GM18498 (cell line): Measurements from ENCODE around the gene SGTA.
"Not testable (repeated sequence)": the region's sequence is repeated elsewhere in the genome, so short reads cannot be mapped to it uniquely, and the experiment has no call there.

ENCODE experiments used
- ATAC-seq: cut with Tn5 transposase; IDR thresholded peaks from one replicate; pipeline ENCODE4 v1.9.1; 2021; ENCODE audit warnings: mild to moderate bottlenecking, moderate library complexity; ENCODE audit not compliant: unreplicated experiment

The SGTA gene

DNA sequence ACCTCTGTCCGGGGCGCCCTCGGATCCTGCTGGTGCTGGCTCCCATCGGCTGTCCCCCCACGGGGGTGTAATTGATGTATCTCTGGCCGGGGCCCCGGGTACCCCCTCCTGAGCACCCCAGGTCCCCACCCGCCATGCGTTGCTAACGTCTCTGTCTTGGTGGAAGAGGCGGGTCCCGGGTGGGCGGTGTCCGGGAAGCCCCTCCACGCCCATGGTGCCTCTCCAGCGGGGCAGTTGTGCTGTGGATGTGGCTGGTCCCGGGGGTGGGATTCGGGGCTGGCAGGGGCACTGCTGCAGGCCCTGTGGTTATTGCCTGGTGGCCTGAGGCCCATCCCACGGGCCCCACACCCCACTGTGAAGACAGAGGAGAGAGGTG lies 66.8 kb downstream of the SGTA start:
- no peak for ATAC-seq

DNA sequence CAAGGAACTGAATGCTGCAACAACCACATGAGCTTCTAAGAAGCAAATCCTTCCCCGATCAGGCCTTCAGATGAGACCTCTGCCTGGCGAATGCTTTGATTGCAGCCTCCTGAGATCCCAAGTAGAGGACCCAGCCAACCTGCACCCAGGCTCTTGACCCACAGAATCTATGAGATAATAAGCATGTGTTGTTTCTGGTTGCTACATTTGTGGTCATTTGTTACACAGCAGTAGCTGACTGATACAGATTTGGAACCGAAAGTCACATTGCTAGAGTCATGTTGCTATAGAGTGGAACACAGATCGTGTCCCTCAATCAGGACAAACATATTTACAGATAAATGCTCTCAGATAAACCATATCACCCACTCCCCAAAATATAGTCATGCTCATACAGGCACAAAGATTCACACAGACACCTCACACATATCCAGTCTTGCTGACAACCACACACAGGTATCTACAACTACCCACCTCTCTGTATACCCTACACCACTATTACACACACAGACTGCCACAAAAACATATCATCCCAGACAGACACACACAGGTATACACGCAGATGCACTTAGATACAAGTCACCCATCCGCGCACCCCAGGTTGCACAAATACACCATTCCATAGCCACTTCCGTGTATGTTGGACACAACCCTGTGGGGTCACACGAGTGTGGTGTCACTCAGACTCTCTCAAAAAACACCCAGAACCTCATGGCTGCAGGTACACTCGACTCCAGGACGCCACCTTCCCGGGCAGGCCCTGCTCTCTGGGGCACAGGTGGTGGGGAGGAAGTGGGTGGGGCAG lies 67.4 kb downstream of the SGTA start:
- no peak for ATAC-seq

DNA sequence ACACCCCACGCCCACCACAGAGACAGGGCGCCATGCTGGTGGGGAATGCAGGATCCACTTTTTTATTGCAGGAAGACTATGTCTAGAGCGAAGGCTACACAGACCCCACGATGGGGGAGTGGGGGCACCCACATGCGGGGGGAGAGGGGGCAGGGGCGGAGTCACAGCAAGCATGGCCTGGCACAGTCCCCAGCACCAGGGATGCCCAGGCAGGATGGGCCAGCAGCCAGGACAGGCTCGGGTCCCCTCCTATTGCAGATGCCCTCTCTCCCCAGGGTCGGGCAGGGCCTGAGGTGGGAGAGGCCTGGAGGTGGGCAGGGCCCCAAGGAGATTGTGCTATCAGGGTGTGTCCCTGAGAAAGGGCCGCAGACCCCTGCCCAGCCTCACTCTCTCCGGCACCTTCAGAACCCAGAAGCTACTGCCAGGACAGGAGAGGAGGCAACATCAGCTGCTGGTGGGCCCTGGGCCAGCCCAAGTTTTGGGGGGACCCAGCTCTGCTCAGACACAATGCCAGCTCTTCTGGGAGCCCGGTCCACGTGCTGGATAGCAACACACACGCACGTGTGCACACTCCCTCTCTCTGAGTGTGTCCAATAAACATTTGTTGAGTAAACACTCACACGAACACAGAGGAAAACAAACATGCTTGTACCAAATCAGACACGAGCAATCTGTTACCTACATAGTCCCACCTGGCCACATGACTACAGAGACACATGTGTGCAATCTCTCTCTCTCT lies 68.4 kb downstream of the SGTA start:
- ATAC-seq = no peak

DNA sequence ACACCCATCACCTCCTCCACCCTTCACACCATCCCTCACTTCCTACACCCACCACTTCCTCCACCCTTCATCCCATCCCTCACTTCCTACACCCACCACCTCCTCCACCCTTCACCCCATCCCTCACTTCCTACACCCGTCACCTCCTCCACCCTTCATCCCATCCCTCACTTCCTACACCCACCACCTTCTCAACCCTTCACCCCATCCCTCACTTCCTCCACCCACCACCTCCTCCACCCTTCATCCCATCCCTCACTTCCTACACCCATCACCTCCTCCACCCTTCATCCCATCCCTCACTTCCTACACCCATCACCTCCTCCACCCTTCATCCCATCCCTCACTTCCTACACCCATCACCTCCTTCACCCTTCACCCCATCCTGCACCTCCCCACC lies 69.0 kb downstream of the SGTA start:
- ATAC-seq = not testable (repeated sequence)

DNA sequence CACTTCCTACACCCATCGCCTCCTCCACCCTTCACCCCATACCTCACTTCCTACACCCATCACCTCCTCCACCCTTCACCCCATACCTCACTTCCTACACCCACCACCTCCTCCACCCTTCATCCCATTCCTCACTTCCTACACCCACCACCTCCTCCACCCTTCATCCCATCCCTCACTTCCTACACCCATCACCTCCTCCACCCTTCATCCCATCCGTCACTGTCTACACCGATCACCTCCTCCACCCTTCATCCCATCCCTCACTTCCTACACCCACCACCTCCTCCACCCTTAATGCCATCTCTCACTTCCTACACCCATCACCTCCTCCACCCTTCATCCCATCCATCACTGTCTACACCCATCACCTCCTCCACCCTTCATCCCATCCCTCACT lies 69.9 kb downstream of the SGTA start:
- ATAC-seq = not testable (repeated sequence)

DNA sequence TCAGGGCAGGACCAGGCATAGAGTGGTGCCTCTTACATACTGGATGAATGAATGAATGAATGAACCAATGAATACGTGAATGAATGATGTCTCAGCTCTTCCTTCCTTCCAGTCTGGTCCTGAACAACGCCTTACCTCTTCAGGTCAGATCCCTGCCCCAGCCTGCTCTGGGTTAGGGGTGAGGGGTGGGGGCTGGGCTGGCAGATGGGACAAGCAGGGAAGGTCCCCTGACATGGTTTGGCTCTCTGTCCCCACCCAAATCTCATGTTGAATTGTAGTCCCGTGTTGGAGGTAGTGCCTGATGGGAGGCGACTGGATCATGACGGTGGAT lies 71.2 kb downstream of the SGTA start:
- no peak for ATAC-seq

DNA sequence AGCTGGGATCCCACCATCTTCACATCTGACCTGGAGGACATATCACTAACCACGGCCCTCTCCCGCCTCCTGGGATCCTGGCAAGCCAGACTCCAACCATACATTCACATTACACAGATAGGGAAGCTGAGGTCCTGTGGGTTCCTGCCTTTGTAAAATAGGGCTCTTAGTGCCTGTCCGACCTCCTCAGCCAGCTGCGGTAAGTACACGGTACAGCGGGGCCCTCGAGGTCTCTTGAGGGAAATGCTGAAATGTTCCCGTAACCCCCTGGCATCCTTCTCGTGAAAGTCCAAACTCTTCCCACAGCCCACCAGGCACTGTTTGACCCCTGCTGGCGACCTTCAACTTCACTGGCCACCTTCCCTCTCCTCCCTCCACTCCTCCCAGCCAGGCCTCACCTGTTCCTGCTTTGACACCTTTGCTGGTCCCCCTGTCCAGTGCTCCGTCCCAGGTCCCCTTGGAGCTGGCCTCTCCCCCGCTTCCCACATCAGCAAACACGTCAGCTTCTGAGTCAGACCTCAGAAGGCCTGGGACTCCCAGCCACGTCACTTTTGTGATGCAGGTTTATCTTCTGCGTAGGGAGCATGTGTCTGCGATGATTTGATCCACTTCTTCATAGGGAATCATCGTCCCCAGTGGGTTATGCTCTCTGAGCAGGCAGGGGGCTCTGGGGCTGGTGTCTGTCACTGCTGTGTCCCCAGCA lies 71.8 kb downstream of the SGTA start:
- ATAC-seq = no peak

DNA sequence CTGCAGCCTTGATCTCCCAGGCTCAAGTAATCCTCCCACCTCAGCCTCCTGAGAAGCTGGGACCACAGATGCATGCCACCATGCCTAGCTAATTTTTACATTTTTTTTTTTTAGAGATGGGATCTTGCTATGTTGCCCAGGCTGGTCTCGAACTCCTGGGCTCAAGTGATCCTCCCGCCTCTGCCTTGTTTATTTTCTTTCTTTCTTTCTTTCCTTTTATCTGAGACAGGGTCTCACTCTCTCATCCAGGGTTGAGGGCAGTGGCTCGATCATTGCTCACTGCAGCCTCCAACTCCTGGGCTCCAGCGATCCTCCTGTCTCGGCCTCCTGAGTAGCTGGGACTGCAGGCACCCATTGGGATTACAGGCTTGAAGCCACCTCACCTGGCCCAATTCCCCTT lies 76.8 kb downstream of the SGTA start:
- ATAC-seq = no peak
